ENCODE measurements around the gene ZDHHC6. TPM values are rescaled to one million over a fixed set of nuclear protein-coding genes. Genes with fewer than 3 reads are reported as not detected.
"Not testable (repeated sequence)": the region's sequence is repeated elsewhere in the genome, so short reads cannot be mapped to it uniquely, and the experiment has no call there.

Gene ZDHHC6
- total and polyA plus RNA-seq, 12 donors = 10.8 to 51.9 (median 27.8) TPM

DNA sequence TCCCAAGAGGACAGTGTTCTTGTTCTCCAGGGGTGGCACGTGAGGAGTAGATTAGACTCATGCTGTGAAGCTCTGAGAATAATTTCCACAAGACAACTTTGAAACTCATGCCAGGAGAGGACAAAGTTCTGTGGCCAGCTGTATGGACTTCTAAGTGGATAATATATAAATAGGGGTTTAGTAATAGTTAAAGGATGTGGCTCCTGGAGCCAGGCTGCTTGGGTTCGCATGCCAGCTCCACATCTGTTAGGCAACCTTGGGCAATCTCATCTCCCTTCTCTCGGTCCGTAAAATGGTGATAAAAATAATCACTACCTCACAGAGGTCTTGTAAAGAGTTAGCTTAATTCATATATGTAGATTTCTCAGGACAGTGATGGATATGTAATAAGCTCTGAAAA is 37.0 kb downstream of the ZDHHC6 start:
- Histone ChIP-seq H3K27me3 (no peaks in the 10 kb centered on the region), H3K4me3 (no peak overlapping the region), H3K27ac (no peak overlapping the region), H3K9me3 (replicated peaks in 1 of 3) (no peaks in the 10 kb centered on the region), H3K36me3 (replicated peaks in 1 of 2) (no peaks in the 10 kb centered on the region), H3K4me1 (replicated peaks in 1 of 2) (no peaks in the 10 kb centered on the region)
- intact Hi-C loops (cut with DNase I) = no loop called here
- WGBS, 4 donors = 55 to 69% (median 57%) methylated on average over 4 of the region's 4 CpGs
- TF ChIP-seq, protein P1, sequence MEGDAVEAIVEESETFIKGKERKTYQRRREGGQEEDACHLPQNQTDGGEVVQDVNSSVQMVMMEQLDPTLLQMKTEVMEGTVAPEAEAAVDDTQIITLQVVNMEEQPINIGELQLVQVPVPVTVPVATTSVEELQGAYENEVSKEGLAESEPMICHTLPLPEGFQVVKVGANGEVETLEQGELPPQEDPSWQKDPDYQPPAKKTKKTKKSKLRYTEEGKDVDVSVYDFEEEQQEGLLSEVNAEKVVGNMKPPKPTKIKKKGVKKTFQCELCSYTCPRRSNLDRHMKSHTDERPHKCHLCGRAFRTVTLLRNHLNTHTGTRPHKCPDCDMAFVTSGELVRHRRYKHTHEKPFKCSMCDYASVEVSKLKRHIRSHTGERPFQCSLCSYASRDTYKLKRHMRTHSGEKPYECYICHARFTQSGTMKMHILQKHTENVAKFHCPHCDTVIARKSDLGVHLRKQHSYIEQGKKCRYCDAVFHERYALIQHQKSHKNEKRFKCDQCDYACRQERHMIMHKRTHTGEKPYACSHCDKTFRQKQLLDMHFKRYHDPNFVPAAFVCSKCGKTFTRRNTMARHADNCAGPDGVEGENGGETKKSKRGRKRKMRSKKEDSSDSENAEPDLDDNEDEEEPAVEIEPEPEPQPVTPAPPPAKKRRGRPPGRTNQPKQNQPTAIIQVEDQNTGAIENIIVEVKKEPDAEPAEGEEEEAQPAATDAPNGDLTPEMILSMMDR (IDR thresholded peaks at IDR 0.05) = no peak
- TF ChIP-seq POLR2A (IDR thresholded peaks at IDR 0.05) = no peak
- no peak for DNase-seq

DNA sequence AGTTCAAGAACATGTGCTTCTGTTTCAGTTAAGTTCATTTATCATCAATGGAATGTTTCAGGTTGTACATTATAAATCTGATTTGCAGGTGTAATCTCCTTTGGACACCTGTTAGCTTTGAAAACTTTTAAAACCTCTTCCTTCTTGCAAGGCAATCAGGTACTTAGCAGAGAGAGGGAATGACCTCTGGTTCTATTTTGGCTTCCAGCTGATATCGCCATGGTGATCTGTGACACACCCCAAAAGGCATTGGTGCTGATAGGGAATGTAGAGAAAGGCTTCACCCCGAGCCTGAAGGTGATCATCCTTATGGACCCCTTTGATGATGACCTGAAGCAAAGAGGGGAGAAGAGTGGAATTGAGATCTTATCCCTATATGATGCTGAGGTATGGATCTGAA is 37.4 kb downstream of the ZDHHC6 start:
- WGBS, 4 donors = 70 to 83% (median 73%) methylated on average over 2 of the region's 2 CpGs
- Histone ChIP-seq H3K36me3 (replicated peaks in 1 of 2) (no peaks in the 10 kb centered on the region), H3K27me3 (no peaks in the 10 kb centered on the region)

DNA sequence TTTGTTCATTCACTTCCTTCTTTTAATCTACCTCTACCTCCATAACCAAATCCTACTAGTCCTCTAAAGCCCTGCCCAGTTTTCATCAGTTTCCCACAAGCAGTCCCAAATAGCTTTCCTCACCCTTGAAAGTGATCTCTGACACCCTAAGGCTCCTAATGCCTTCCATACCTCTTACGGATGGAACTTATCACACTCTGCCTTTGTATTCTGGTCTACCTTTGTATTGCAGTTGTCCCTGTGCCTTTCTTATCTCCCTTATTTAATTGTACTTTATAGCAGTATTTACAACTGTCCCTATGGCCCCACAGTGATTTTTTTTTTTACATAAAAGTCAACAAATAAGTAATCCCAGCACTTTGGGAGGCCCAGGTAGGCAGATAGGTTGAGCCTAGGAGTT is 39.0 kb downstream of the ZDHHC6 start:
- Histone ChIP-seq H3K27ac (no peak overlapping the region), H3K27me3 (no peaks in the 10 kb centered on the region), H3K4me3 (no peak overlapping the region), H3K36me3 (replicated peaks in 1 of 2) (no peaks in the 10 kb centered on the region), H3K9me3 (replicated peaks in 1 of 3) (no peaks in the 10 kb centered on the region), H3K4me1 (replicated peaks in 1 of 2) (no peaks in the 10 kb centered on the region)
- TF ChIP-seq, protein P1 (IDR thresholded peaks at IDR 0.05) = no peak
- no peak for TF ChIP-seq POLR2A (IDR thresholded peaks at IDR 0.05)
- DNase-seq = no peak
- WGBS, 4 donors = 88 to 100% (median 95%) methylated on average over 1 of the region's 1 CpG
- intact Hi-C loops (cut with DNase I) = no loop called here

More for the DNA sequence above, 37.4 kb downstream of the ZDHHC6 start:
- DNase-seq = no peak
- no peaks in the 10 kb centered on the region for H3K9me3 ChIP-seq (replicated peaks in 1 of 3)
- H3K27ac ChIP-seq = no peak overlapping the region
- intact Hi-C loops (cut with DNase I) = no loop called here
- no peak overlapping the region for H3K4me3 ChIP-seq
- no peaks in the 10 kb centered on the region for H3K4me1 ChIP-seq (replicated peaks in 1 of 2)
- TF ChIP-seq, protein P1 (IDR thresholded peaks at IDR 0.05) = no peak
- no peak for TF ChIP-seq POLR2A (IDR thresholded peaks at IDR 0.05)

DNA sequence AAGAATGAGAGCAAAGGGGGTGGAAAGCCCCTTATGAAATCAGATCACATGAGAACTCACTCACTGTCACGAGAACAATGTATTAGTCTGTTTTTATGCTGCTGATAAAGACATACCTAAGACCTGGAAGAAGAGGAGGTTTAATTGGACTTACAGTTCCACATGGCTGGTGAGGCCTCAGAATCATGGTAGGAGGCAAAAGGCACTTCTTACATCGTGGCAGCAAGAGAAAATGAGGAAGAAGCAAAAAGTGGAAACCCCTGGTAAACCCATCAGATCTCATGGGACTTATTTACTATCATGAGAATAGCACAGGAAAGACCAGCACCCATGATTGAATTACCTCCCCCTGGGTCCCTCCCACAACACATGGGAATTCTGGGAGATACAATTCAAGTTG is 39.9 kb downstream of the ZDHHC6 start:
- H3K27me3 ChIP-seq; intact Hi-C loops (cut with DNase I); H3K36me3 ChIP-seq (replicated peaks in 1 of 2); H3K9me3 ChIP-seq (replicated peaks in 1 of 3); H3K4me1 ChIP-seq (replicated peaks in 1 of 2); H3K27ac ChIP-seq; DNase-seq; H3K4me3 ChIP-seq: not testable (repeated sequence)
- 73 to 80% (median 78%) methylated on average over 2 of the region's 2 CpGs for WGBS, 4 donors

DNA sequence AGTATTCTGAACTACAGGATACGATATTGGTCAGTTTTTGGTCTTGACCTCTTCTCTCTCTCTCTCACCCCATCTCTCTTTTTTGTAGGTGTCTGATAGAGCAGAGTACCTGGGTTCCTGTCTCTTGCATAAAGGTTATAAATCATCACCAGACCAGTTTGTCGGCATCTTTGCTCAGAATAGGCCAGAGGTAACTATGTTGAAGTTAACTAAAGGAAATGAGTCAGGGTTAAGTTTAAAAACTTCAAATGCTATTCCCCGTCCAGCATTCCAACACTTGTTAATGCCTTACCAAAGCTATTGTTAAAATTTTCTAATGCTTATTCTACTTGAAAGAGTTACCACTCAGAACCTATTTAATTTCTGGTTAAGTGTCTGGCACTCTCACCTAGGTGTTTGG is 42.1 kb downstream of the ZDHHC6 start:
- no peak for DNase-seq
- 67 to 93% (median 85%) methylated on average over 3 of the region's 3 CpGs for WGBS, 4 donors
- H3K36me3 ChIP-seq (replicated peaks in 1 of 2) = no peaks in the 10 kb centered on the region

More for the DNA sequence above, 42.1 kb downstream of the ZDHHC6 start:
- Histone ChIP-seq H3K4me1 (replicated peaks in 1 of 2) (no peaks in the 10 kb centered on the region), H3K9me3 (replicated peaks in 1 of 3) (no peaks in the 10 kb centered on the region), H3K4me3 (no peak overlapping the region), H3K27me3 (no peaks in the 10 kb centered on the region), H3K27ac (no peak overlapping the region)
- TF ChIP-seq, protein P1 (IDR thresholded peaks at IDR 0.05) = no peak
- no peak for TF ChIP-seq POLR2A (IDR thresholded peaks at IDR 0.05)
- intact Hi-C loops (cut with DNase I) = no loop called here
